HG02852 (cell line): ENCODE measurements around the gene ASTN2.

Experiments
- ATAC-seq: cut with Tn5 transposase; IDR thresholded peaks from one replicate; pipeline ENCODE4 v1.9.1; 2021; ENCODE audit warnings: mild to moderate bottlenecking, moderate library complexity; ENCODE audit not compliant: unreplicated experiment

Gene ASTN2

DNA sequence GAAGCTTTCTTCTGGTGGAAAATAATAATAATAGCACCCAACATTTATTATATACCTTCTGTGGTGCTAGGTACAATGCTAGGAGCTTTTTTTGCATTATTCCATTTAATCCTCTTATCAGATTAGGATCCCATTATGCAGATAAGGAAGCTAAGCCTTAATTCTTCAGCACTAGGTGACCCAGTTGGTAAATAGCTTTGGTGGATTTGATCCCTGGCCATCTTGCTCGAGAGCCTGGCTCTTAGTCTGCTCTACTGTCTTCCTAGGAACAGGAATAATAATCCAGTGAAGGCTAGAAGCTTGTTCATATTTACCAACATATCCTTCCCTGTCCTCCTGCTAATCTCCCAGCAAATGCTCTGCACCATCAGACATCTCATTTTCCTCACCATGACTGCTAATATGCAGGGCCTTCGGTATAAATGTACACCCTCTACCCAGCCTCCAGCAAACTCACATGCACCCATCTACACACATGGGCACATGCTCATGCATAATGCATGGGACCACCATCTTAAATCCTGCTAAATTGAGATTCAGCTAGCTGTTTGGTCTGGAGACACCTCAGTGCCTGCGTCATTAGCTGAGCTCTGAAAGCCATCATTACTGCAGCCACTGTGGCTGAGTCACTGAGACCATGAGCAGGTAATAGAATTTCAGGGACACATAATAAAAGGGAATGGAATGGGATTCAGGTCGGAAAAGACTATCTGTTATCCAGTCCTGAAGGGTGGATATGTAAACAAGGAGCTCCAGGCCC lies 640.3 kb downstream of the ASTN2 start:
- ATAC-seq = no peak

DNA sequence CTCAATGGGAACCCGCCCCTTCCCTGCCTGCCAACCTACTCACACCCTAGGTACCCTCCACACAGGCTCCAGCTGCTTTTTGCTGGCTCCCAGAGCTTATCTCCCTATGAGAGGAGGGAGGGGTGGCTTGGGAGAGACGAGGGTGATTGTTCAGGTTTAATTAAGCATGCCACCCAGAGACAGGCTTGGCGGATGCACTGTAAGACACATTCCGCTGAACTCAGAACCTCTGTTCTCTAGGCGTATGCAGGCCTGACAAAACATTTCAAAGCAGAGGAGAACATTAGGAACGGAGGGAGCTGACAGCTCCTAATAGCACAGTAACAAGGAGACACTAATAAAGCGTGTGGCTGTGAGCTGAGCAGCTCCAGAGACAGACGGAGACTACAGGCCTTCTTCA lies 647.6 kb downstream of the ASTN2 start:
- ATAC-seq = no peak

DNA sequence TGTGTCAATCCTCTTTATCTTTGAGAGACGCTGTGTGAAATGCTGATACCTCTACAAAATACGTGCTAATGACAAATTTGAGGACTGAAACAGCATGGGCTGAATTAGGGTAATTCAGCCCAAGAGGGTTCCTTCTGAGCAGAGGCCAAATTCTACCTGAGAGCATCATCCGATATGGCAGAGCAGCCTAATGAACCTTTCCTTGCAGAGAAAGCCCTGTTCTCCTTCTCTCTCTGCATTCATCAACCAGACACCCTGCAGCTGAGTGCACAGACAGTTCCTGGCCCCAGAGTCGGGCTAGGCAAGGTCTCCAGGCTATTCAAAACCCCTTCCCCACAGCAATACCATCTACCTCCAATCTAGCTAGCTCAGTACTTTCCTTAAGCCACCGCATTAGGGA lies 649.8 kb downstream of the ASTN2 start:
- ATAC-seq = no peak

DNA sequence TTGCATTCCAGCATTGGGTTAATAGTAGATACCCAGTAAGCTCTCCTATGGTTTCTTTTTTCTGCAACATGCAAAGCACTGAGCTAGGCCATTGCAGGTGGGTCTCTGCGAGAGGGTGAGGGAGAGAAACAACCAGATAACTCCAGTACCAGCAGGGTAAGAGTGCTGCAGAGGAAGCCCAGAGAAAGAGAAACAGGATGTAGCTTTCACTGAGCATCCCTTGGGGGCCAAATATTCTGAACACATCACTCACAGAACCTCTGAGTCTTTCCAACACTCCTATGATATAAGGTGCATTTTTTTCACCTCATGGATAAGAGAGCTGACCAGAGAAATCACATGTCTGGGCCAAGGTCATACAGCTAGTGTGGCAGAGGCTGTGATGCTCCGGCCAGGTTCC lies 651.1 kb downstream of the ASTN2 start:
- no peak for ATAC-seq

DNA sequence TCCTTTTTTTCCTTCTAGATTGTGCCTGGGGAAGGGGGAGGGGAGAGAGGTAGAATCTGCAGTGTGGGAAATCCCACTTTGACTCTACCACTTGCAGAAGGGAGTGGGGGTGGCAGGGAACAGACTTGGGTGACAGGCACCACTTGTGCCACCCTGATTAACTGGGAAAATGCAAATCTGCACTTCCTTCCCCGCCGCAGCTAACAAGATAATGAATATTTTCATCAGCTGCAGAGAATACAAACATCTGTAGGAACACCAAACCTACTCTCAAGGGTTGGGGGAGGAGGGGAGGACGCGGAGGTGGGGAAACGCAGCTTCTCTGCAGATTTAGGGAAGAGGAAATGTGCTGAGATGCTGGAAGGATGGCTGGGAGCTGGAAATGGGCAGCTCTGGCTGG lies 654.2 kb downstream of the ASTN2 start:
- no peak for ATAC-seq

DNA sequence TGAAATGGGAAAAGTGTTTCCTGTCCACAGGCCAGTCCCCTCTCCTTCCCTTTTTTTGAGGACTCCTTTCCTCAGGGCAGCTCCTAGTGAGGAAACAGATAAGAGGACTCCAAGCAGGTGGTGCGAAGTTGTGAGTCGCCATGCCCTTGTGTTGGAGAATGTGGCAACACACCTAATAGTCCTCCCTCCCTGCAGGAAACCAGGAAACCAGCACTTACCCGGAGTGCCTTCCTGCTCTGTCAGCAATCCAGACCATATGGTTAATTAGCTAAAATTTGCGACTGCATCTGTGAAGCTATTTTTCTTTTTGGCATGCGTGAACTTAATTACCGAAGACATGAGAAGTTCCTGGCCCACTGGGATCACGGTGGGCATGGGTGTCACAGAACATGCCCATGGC lies 657.8 kb downstream of the ASTN2 start:
- ATAC-seq = no peak

DNA sequence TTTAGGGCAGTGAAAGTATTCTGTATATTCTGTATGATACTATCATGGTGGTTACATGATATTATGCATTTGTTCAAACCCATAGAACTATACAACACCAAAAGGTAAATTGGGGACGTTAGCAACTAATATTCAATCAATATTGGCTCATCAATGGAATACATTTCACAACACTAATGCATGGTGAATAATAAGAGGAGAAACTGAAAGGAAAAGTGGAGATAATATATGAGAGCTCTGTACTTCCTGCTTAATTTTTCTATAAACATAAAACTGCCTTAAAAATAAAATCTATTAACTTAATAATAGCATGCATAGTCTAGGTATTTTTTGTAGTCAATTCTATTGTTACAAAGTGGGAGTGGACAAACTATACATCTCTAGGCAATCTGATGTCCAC lies 661.5 kb downstream of the ASTN2 start:
- no peak for ATAC-seq

DNA sequence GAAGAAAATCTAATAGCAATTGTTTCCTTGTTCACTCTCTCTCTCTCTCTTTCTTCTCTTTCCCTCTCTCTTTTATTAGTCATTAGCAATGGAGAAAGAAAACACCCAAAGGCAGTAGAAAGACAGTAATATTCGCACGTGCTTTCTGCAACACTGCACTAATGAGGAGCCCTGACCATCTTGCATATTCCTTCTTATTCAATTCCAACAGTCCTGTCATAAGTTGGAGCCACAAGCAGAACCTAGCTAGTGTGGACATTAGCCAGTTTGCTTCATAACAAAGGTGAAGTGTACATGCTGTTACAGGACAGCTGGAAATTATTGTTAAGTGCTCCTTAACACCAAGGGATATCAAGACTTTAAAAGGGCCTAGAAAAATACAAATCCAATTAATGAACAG lies 664.3 kb downstream of the ASTN2 start:
- ATAC-seq = no peak

DNA sequence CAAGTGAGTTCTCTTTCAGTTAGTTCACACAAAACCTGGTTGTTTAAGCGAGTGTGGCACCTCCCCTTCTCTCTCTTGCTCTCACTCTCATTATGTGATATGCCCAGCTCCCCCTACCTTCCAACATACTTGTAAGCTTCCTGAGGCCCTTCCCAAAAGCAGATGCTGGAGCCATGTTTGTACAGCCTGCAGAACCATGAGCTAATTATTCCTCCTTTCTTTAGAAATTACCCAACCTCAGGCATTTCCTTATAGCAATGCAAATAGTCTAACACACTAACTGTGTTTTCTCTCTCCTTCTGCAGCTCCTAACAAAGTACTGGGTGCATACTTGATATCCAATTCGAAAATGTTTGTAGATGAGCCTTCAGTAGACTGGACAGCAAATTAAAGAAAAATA lies 665.1 kb downstream of the ASTN2 start:
- no peak for ATAC-seq

DNA sequence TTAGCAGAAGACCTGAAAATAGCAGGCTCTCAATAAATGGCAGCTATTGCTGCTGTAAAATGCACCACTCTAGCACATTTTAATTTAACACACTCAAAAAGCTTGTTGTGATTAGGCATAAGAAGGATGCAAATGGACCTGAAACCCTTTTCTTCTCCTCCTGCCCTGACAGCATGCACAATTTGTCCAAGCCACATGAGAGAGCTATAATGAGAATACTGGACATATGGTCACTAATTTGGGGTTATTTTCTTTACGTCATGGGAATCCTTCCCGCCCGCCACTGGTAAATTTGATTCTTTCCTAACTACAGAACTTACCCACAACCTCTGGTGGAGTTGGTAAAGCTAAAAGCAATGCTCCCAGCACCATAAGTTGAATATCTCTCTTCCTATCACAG lies 665.7 kb downstream of the ASTN2 start:
- ATAC-seq = no peak

DNA sequence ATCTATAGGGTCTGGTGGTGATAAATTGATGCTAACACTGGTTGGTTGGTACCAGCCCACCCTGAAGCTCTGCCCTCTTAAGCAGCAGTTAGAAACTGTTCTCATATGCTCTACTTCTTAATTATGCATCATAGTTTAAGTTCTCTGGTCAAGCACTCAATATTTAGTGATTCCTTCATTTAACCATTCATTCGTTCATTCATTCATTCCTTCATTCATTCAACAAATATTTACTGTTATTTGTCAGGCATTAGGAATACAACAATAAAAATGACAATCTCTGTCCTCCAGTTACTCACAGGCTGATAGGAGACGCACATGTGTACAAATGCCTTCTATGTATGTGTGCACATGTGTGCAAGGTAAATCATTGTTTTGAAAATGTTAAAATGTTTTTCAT lies 673.1 kb downstream of the ASTN2 start:
- ATAC-seq = no peak

DNA sequence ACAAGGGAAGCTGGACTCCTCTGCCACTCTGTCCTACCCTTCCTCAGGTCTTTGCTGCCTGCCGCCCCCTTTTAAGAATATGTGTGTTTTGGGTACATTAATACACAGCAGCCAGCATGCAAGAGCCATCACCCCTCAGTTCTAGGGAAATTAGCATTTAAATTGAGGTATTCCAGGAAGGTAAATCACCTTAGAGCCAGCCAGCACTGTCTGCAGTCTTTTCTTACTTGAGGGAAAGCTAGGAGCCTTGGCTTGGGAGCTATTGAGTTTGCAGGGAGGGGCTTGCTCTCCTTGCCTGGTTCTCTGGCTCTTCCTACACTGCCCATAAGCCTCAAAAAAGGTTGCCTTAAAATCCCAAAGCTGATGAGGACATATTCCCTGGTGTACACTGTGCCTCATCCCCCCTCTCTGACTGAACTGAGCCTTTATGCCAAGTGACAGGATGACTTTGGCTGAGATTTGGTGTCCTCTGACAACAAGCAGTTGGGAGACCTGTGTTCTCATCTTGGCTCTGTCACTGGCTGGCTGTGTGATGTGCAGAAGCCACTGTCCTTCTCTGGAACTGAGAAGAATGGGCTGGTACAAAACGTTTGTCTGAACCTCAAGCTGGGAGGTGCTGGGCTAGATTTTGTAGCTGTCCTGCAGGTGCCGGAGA lies 673.6 kb downstream of the ASTN2 start:
- ATAC-seq = no peak

DNA sequence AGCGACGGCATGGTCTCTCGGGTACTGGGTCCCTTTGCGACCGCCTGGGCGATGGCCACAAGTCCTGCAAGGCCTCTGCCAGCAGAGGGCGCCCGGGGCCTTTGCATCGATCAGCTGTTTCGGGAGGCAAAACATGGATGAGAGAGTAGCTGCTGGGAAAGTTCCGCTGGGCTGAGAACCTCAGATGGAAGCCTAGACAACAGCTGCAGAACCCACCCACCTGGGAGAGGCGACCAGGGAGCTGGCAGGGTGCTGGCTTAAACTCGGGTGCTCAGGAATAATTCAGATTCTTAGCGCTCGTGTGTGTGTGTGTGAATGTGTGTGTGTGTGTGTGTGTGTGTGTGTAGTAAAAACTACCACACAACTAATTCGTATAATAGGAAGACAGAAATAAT lies 677.7 kb downstream of the ASTN2 start:
- peak; percentile 77 for ATAC-seq

DNA sequence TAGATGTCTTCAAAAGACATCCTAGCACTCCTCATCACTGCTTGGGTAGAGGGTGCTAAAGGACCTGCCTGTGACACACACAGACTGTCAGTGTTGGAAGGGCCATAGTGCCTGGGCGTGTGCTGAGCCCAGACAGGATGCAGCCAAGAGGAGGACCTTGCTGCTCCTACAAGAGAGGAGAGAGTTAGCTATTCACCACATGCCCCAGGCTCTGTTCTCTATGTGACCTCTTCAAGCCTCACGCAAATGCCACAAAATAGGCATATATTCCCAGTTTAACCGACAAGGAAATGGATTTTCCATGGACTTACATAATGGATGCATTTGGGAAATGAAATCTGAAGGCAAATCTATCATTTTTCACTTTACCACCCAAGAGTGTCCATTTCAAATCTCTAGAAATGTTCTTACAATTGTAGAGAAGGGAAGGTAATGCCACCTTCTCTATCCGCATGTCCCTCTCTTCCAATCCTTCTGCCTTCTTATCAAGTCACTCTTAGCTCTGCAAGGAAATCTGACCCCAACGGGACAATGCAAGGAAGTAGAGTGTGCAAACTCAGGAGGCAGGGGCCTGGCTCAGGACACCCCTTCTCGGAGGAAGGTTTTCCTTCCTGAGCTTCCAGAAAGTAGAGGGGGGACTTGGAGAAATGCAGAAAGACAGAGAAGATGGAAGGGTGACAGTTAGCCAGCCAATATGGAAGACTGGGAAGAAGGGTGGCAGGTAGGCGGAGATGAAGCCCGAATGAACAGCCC lies 678.3 kb downstream of the ASTN2 start:
- no peak for ATAC-seq

DNA sequence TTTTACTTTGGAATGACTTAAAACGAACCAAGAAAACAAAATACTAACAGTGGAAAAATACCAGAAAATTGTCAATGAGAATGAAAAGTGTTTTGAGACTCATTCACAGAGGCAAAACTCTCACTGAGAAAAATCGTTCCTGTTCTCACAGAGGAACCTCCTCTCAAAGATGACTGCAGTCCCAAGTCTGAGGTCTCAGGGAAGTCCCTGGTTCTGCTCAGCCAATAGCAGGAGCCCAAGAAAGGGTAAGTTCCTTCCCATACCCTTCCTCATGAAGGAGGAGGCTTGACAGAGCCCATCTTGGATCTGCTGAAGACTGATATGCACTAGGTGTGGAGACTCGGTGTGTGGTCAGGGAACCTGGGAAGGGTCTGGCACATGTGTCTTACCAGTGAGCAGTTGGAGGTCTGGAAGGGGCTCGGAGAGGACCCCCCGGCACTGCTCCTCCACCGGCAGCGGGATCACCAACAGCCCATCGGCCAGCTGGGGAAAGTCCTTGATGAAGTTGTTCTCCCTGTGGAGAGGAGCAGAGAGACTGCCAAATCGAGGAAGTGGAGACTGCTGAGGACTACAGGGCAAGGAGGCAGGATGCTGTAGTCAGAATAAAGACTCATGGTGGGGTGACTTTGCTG lies 681.7 kb downstream of the ASTN2 start:
- ATAC-seq = no peak

DNA sequence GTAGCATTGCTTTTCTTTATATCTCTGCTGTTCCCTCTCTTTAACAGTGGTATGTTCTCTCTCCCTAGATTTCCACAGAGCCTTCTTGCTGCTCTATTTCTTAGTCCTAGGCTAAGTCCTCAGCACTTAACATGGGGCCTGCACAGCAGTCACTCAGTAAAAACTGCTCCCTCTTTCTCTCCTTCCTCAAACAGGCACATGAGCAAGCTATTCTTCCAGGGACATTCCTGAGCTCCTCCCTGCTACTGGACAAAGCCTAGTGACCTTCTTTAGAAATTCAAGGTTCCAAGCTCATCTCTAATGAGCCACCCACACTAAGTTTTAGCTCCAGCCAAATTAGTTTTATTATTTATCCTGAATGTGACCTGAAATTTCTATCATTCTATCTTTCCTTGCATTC lies 688.3 kb downstream of the ASTN2 start:
- no peak for ATAC-seq

DNA sequence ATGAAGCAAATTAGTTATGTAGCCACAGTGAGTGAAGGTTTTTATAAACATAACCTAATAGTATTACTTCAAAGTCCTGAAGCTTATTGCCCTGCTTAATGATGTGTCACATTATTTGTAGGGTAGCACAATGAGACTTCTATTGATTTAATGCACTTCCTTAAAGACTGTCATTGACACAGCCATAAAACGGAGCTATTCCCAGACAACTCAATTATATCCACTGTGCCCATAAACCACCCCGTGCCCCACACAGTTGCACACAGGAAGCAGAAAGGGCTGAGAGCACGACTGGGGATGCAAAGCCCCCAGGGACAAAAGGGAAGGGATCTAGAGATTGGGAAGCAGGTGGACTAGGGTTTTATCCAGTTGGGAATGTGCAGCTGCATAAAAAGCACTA lies 690.7 kb downstream of the ASTN2 start:
- ATAC-seq = no peak

DNA sequence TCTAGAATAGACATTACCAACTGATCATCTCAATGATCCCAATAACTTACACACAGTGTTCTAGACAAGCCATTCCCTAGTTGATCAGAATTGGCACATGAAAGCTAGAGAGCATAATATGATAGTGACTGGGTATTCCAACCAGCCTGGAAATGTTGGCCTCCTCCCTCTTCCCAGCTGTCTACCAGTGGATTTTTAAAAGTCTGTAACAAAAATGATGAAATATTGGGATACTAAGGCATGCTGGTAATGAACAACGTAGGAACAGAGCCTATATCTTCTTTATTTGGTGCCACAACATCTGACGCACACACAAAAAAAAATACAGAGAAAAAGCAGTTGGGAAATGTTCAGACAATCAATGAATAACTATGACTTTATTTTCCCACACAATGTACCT lies 692.9 kb downstream of the ASTN2 start:
- ATAC-seq = no peak

DNA sequence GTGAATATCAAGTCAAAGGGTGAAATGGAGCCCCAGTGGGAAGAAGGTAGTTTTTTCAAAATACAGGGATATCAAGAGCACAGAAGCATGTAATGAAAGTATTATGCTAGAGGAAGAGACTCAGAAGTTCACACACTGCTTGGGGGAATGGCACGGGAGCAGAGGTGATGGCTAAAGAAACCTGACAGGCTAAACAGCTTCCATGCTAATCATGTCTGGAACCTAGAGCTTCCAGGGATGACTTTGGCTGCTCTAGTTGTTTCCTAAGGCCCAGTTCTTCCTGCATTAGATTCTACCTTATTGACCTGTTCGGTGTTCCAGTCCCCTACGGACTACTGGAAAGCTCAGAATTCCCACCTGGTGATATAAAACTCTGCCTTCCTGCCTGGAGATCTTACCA lies 693.4 kb downstream of the ASTN2 start:
- ATAC-seq = no peak

DNA sequence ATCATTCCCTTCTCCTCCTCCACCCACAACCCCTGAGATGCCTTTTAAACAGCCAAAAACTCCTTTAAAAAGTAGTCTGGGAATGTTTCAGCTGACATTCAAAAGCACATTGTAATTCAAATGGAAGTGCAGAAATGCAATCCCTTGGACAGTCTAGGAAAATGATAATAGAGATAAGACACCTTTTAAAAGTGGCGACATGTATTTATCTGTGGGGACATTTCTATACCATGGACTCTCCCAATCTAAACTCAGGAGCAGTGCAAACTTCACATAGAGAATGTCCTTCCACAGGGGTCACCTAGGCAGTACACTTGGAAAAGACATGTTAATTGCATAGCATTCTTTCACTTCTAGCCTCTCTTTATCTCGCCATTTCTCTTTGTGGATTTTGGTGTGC lies 694.7 kb downstream of the ASTN2 start:
- no peak for ATAC-seq

DNA sequence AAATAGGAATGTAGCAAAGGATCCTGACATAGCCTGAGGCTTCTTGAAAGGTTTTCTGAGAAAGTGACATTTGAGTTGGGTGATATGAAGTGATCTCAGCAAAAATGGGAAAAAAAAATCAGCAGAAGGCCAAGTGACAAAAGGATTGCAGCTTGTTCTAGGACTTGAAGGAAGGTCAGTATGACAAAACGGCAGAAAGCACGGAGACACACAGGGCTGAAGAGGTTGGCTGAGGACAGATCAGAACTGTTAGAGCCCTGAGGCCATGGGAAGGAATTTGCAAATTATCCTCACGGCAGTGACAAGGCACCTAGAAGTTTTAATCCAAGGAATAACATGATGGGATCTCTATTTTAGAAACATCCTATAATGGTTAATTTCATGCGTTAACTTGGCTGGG lies 696.7 kb downstream of the ASTN2 start:
- no peak for ATAC-seq

DNA sequence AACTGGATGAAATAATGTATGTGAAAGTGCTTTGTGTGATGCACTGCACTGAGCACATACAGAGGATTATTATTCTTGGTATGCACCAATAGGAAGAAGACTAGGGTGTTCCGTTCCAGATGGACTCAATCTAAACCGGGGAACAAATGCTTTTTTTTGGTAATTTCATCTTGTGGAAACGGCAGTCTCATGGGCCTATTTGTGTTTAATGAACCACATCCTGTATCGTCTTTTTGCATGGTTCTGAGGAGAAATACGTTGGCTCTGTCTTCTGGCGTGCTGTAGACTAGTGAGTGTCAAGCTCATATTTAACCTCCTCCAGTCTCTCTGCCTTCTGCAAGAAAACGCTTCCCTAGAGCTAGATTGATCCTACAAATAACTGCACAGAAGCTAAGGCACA lies 697.7 kb downstream of the ASTN2 start:
- no peak for ATAC-seq
